ENCODE measurements around the gene MPP4. TPM values are rescaled to one million over a fixed set of nuclear protein-coding genes. Genes with fewer than 3 reads are reported as not detected.
A peak's percentile ranks its signal among the peaks of the same experiment; 100 is the strongest.

The MPP4 gene
- total and polyA plus RNA-seq, 2 of the 13 experiments (the other 11 are each of a cell fraction or from before 2014, with no cell fraction given) = not detected

GRCh38 chr2:201680743-201681142, 17.7 kb downstream of the MPP4 start (continued):
- TF ChIP-seq RFXANK (CRISPR knock-in tag; IDR thresholded peaks at IDR 0.05) (no peak), ZNF672 (CRISPR knock-in tag; IDR thresholded peaks at IDR 0.05) (no peak), SAP130 (CRISPR knock-in tag; IDR thresholded peaks at IDR 0.05; ENCODE audit: low read depth) (no peak), RFX1 (IDR thresholded peaks at IDR 0.05) (no peak), ATAD3A (CRISPR knock-in tag; IDR thresholded peaks at IDR 0.05) (no peak), NFIB (CRISPR knock-in tag; IDR thresholded peaks at IDR 0.05; ENCODE audit: borderline replicate concordance) (no peak), MED1 (CRISPR knock-in tag; IDR thresholded peaks at IDR 0.05) (peak; percentile 28; the same call in 1 of the 2 replicates), HOXA5 (CRISPR knock-in tag; IDR thresholded peaks at IDR 0.05) (peak; percentile 41; the same call in 1 of the 2 replicates), KDM1A (CRISPR knock-in tag; IDR thresholded peaks at IDR 0.05) (no peak), NR3C1 (CRISPR knock-in tag; IDR thresholded peaks at IDR 0.05) (no peak), ZGPAT (CRISPR knock-in tag; IDR thresholded peaks at IDR 0.05) (no peak), DNMT3B (CRISPR knock-in tag; conservative IDR thresholded peaks at IDR 0.05) (no peak), ZNF691 (CRISPR knock-in tag; IDR thresholded peaks at IDR 0.05; ENCODE audit: borderline replicate concordance, low read depth) (peak; percentile 53; the same call in 1 of the 2 replicates), STAG1 (CRISPR knock-in tag; IDR thresholded peaks at IDR 0.05) (peak; percentile 64), ZNF441 (CRISPR knock-in tag; IDR thresholded peaks at IDR 0.05; ENCODE audit: borderline replicate concordance) (no peak), GMEB1 (CRISPR knock-in tag; IDR thresholded peaks at IDR 0.05; ENCODE audit: borderline replicate concordance) (no peak), IRF9 (CRISPR knock-in tag; IDR thresholded peaks at IDR 0.05; ENCODE audit: borderline replicate concordance) (no peak), SRF (IDR thresholded peaks at IDR 0.05; ENCODE audit: low read depth, low read length) (no peak), SMC3 (IDR thresholded peaks at IDR 0.05; ENCODE audit: low read length) (peak; percentile 51; the same call in 1 of the 2 replicates), KIAA2018 (CRISPR knock-in tag; IDR thresholded peaks at IDR 0.05; ENCODE audit: borderline replicate concordance) (no peak)
